ENCODE measurements around the gene TNS1.

DNA sequence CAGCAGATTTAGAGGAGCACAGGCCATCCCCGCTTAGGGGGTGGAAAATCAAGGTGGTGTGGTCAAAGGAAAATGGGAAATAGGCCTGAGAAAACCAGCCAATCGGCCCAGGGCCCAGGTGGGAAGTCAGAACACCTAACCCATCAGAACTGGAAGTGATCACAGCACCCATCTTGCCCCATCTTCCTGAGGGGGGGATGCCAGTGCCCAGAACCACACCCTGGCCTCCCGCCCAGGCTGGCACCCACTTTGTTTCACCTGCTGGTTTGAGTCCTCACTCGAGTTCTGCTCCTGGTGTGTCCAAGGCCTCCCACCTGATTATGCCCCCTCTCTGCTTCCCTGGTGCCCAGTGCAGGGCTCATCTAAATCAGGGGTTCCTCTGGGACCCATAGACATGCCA lies 174.5 kb downstream of the TNS1 start:
- TF ChIP-seq, protein P1, sequence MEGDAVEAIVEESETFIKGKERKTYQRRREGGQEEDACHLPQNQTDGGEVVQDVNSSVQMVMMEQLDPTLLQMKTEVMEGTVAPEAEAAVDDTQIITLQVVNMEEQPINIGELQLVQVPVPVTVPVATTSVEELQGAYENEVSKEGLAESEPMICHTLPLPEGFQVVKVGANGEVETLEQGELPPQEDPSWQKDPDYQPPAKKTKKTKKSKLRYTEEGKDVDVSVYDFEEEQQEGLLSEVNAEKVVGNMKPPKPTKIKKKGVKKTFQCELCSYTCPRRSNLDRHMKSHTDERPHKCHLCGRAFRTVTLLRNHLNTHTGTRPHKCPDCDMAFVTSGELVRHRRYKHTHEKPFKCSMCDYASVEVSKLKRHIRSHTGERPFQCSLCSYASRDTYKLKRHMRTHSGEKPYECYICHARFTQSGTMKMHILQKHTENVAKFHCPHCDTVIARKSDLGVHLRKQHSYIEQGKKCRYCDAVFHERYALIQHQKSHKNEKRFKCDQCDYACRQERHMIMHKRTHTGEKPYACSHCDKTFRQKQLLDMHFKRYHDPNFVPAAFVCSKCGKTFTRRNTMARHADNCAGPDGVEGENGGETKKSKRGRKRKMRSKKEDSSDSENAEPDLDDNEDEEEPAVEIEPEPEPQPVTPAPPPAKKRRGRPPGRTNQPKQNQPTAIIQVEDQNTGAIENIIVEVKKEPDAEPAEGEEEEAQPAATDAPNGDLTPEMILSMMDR (IDR thresholded peaks at IDR 0.05; ENCODE audit: insufficient read depth, low read length), result no peak
- TF ChIP-seq, protein P2, sequence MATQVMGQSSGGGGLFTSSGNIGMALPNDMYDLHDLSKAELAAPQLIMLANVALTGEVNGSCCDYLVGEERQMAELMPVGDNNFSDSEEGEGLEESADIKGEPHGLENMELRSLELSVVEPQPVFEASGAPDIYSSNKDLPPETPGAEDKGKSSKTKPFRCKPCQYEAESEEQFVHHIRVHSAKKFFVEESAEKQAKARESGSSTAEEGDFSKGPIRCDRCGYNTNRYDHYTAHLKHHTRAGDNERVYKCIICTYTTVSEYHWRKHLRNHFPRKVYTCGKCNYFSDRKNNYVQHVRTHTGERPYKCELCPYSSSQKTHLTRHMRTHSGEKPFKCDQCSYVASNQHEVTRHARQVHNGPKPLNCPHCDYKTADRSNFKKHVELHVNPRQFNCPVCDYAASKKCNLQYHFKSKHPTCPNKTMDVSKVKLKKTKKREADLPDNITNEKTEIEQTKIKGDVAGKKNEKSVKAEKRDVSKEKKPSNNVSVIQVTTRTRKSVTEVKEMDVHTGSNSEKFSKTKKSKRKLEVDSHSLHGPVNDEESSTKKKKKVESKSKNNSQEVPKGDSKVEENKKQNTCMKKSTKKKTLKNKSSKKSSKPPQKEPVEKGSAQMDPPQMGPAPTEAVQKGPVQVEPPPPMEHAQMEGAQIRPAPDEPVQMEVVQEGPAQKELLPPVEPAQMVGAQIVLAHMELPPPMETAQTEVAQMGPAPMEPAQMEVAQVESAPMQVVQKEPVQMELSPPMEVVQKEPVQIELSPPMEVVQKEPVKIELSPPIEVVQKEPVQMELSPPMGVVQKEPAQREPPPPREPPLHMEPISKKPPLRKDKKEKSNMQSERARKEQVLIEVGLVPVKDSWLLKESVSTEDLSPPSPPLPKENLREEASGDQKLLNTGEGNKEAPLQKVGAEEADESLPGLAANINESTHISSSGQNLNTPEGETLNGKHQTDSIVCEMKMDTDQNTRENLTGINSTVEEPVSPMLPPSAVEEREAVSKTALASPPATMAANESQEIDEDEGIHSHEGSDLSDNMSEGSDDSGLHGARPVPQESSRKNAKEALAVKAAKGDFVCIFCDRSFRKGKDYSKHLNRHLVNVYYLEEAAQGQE (IDR thresholded peaks at IDR 0.05; ENCODE audit: insufficient replicate concordance, low read depth), result no peak
- TF ChIP-seq POLR2AphosphoS5 (IDR thresholded peaks at IDR 0.05; ENCODE audit: low read depth), result no peak
